Neural cell (in vitro differentiated cells): ENCODE data around the gene ASAP3. TPM values are rescaled to one million over a fixed set of nuclear protein-coding genes. Genes with fewer than 3 reads are reported as not detected.

Source experiments
- H2AFZ ChIP-seq: fragments of 200-600, 300-800 bp; sonication (generic), shearing (Covaris generic); 2 replicates; pipeline ENCODE4 v1.6.0; 2014; ENCODE audit warnings: low read depth, mild to moderate bottlenecking, antibody characterized with exemption, low read length, moderate library complexity
- H3F3A ChIP-seq: fragments of 200-600 bp; shearing (Covaris generic); 2 replicates; pipeline ENCODE4 v1.6.1; 2016; ENCODE audit warnings: mild to moderate bottlenecking, moderate library complexity, mixed read lengths, antibody characterized with exemption, low read length; ENCODE audit not compliant: insufficient read depth, poor library complexity, severe bottlenecking
- H3K27ac ChIP-seq: fragments of 200-600, 300-800 bp; sonication (generic), shearing (Covaris generic); 2 replicates; pipeline ENCODE4 v1.5.1; 2014; ENCODE audit warnings: mild to moderate bottlenecking, low read length, moderate library complexity
- H3K27me3 ChIP-seq: fragments of 300-800, 200-600 bp; sonication (generic), shearing (Covaris generic); 2 replicates; pipeline ENCODE4 v1.6.0; 2014; ENCODE audit warnings: mild to moderate bottlenecking, low read depth, low read length, moderate library complexity; ENCODE audit not compliant: insufficient read depth
- H3K36me3 ChIP-seq: fragments of 300-800, 200-600 bp; sonication (generic), shearing (Covaris generic); 2 replicates; pipeline ENCODE4 v1.5.1; 2014; ENCODE audit warnings: mild to moderate bottlenecking, antibody characterized with exemption, low read length, moderate library complexity; ENCODE audit not compliant: insufficient read depth
- H3K4me2 ChIP-seq: fragments of 300-800, 200-600 bp; sonication (generic), shearing (Covaris generic); 2 replicates; pipeline ENCODE4 v1.6.0; 2014; ENCODE audit warnings: mild to moderate bottlenecking, low read length
- H3K4me3 ChIP-seq: fragments of 300-800, 200-600 bp; sonication (generic), shearing (Covaris generic); 2 replicates; pipeline ENCODE4 v1.5.1; 2014; ENCODE audit warnings: mild to moderate bottlenecking, low read length, moderate library complexity
- H3K79me2 ChIP-seq: fragments of 200-600 bp; shearing (Covaris generic); replicated peaks from 2 replicates; pipeline ENCODE4 v1.6.0; 2014; ENCODE audit warnings: mild to moderate bottlenecking, low read length, moderate library complexity; ENCODE audit not compliant: insufficient read depth
- H3K9ac ChIP-seq: fragments of 300-800, 200-600 bp; sonication (generic), shearing (Covaris generic); 2 replicates; pipeline ENCODE4 v1.6.1; 2016; ENCODE audit warnings: mild to moderate bottlenecking, low read length, mixed read lengths
- H3K9me2 ChIP-seq: fragments of 200-600 bp; shearing (Covaris generic); 2 replicates; pipeline ENCODE4 v1.6.1; 2016; ENCODE audit warnings: mild to moderate bottlenecking, low read length, mixed read lengths; ENCODE audit not compliant: insufficient read depth
- H3K9me3 ChIP-seq: fragments of 200-600, 300-800 bp; sonication (generic), shearing (Covaris generic); 2 replicates; pipeline ENCODE4 v1.6.1; 2016; ENCODE audit warnings: mild to moderate bottlenecking, mixed run types, low read length, moderate library complexity, mixed read lengths
- H4K20me1 ChIP-seq: fragments of 200-600 bp; shearing (Covaris generic); 2 replicates; pipeline ENCODE4 v1.6.1; 2016; ENCODE audit warnings: mild to moderate bottlenecking, mixed run types; ENCODE audit not compliant: insufficient read depth
- CTCF ChIP-seq: fragments of 450-650 bp; IDR thresholded peaks from 2 replicates; pipeline ENCODE4 v1.5.1; 2014; ENCODE audit warnings: antibody characterized with exemption, mild to moderate bottlenecking, moderate library complexity; ENCODE audit not compliant: poor library complexity, severe bottlenecking
- EP300 ChIP-seq: fragments of 450-650 bp; conservative IDR thresholded peaks from 2 replicates; pipeline ENCODE4 v1.6.1; 2014; ENCODE audit warnings: antibody characterized with exemption, mild to moderate bottlenecking, moderate library complexity; ENCODE audit not compliant: poor library complexity, severe bottlenecking
- EZH2 ChIP-seq: fragments of 200-600, 300-800 bp; shearing (Covaris generic), sonication (generic); IDR thresholded peaks from 2 replicates; pipeline ENCODE4 v1.6.1; 2014; ENCODE audit warnings: antibody characterized with exemption, low read length, borderline replicate concordance, mild to moderate bottlenecking; ENCODE audit not compliant: insufficient read depth, poor library complexity, severe bottlenecking
- MXI1 ChIP-seq: fragments of 450-650 bp; conservative IDR thresholded peaks from 2 replicates; pipeline ENCODE4 v1.6.1; 2014; ENCODE audit warnings: antibody characterized with exemption, mild to moderate bottlenecking; ENCODE audit not compliant: poor library complexity, severe bottlenecking
- POLR2AphosphoS5 ChIP-seq: IDR thresholded peaks from 2 replicates; pipeline ENCODE4 v1.6.1; 2012
- RAD21 ChIP-seq: fragments of 450-650 bp; conservative IDR thresholded peaks from 2 replicates; pipeline ENCODE4 v1.6.1; 2014; ENCODE audit warnings: antibody characterized with exemption, mild to moderate bottlenecking, moderate library complexity
- REST ChIP-seq: IDR thresholded peaks from 2 replicates; pipeline ENCODE4 v1.6.1; 2012; ENCODE audit warnings: borderline replicate concordance
- SMC3 ChIP-seq: fragments of 450-650 bp; conservative IDR thresholded peaks from 2 replicates; pipeline ENCODE4 v1.6.1; 2014; ENCODE audit warnings: antibody characterized with exemption, mild to moderate bottlenecking, moderate library complexity; ENCODE audit not compliant: poor library complexity
- TAF1 ChIP-seq: IDR thresholded peaks from 2 replicates; pipeline ENCODE4 v1.6.1; 2012; ENCODE audit warnings: low read depth
- polyA plus RNA-seq: library from polyadenylated mRNA; depleted of rRNA; stranded (reverse); fragments of >200 nt; gene quantifications from 2 replicates; pipeline ENCODE4 v1.2.3, GENCODE V29; 2014

Gene ASAP3
- polyA plus RNA-seq, 1 donor from 2014 or later = 24.9 TPM

GRCh38 chr1:23387494-23387893 lies 96.5 kb downstream of the ASAP3 start:
- no peaks in the 10 kb centered on the region for H3K9me3 ChIP-seq
- H3K9ac ChIP-seq = no peak overlapping the region
- H3K79me2 ChIP-seq = no peaks in the 10 kb centered on the region
- no peaks in the 10 kb centered on the region for H3K27me3 ChIP-seq
- H3K9me2 ChIP-seq = no peaks in the 10 kb centered on the region
- H4K20me1 ChIP-seq = no peaks in the 10 kb centered on the region
- H3F3A ChIP-seq = no peaks in the 10 kb centered on the region
- TF ChIP-seq POLR2AphosphoS5 (no peak), MXI1 (no peak), EZH2 (no peak), SMC3 (no peak), RAD21 (no peak), REST (no peak), CTCF (no peak), TAF1 (no peak), EP300 (no peak)
- H3K4me3 ChIP-seq = no peak overlapping the region
- H3K36me3 ChIP-seq = no peaks in the 10 kb centered on the region
- no peak overlapping the region for H3K4me2 ChIP-seq
- no peak overlapping the region for H3K27ac ChIP-seq
- no peak overlapping the region for H2AFZ ChIP-seq

- no peak overlapping the region for H3K4me2 ChIP-seq
- H3K27ac ChIP-seq = no peak overlapping the region
- H3K79me2 ChIP-seq = no peaks in the 10 kb centered on the region
- no peaks in the 10 kb centered on the region for H4K20me1 ChIP-seq
- no peaks in the 10 kb centered on the region for H3K36me3 ChIP-seq
- TF ChIP-seq RAD21 (no peak), REST (no peak), EZH2 (no peak), EP300 (no peak), TAF1 (no peak), POLR2AphosphoS5 (no peak), CTCF (no peak), SMC3 (no peak), MXI1 (no peak)
- no peaks in the 10 kb centered on the region for H3K9me3 ChIP-seq
- no peaks in the 10 kb centered on the region for H3K27me3 ChIP-seq
- H3K9me2 ChIP-seq = no peaks in the 10 kb centered on the region
- H3K9ac ChIP-seq = no peak overlapping the region
- H3F3A ChIP-seq = no peaks in the 10 kb centered on the region
- H2AFZ ChIP-seq = no peak overlapping the region
- no peak overlapping the region for H3K4me3 ChIP-seq
Observed at GRCh38 chr1:23385119-23385621, 98.8 kb downstream of the ASAP3 start.
